Duodenal mucosa (tissue), 2 donors: ENCODE measurements around the gene MTMR2.
"Not testable (repeated sequence)": the region's sequence is repeated elsewhere in the genome, so short reads cannot be mapped to it uniquely, and the experiment has no call there.

ENCODE experiments used
- H3K27ac ChIP-seq: one replicate; pipeline ENCODE4 v1.7.0; 2013; ENCODE audit warnings: low read depth, low read length
- H3K27me3 ChIP-seq, 2 donors: one replicate each; pipeline ENCODE4 v1.7.0; 2013; ENCODE audit warnings: low read length in 2 of 2, control low read depth in 1 of 2; ENCODE audit not compliant: insufficient read depth in 2 of 2, control insufficient read depth in 1 of 2
- H3K36me3 ChIP-seq, 2 donors: one replicate each; pipeline ENCODE4 v1.7.0; 2013; ENCODE audit warnings: low read length in 2 of 2, control low read depth in 1 of 2; ENCODE audit not compliant: insufficient read depth in 2 of 2, control insufficient read depth in 1 of 2
- H3K4me1 ChIP-seq, 2 donors: one replicate each; pipeline ENCODE4 v1.7.0; 2013; ENCODE audit warnings: low read length in 2 of 2, control low read depth in 1 of 2; ENCODE audit not compliant: insufficient read depth in 2 of 2, control insufficient read depth in 1 of 2
- H3K4me3 ChIP-seq, 2 donors: one replicate each; pipeline ENCODE4 v1.7.0; 2013; ENCODE audit warnings: low read length in 2 of 2, low read depth in 1 of 2
- H3K9ac ChIP-seq, 2 donors: one replicate each; pipeline ENCODE4 v1.7.0; 2013; ENCODE audit warnings: low read length in 2 of 2, low read depth in 1 of 2
- H3K9me3 ChIP-seq, 2 donors: one replicate each; pipeline ENCODE4 v1.7.0; 2013; ENCODE audit warnings: low read length in 2 of 2, control low read depth in 1 of 2; ENCODE audit not compliant: control insufficient read depth in 1 of 2

The MTMR2 gene

GRCh38 chr11:95863486-95864140 lies 60.3 kb downstream of the MTMR2 start:
- Histone ChIP-seq H3K4me3 (no peak overlapping the region), H3K9me3 (no peaks in the 10 kb centered on the region)

GRCh38 chr11:95860024-95860423 lies 63.9 kb downstream of the MTMR2 start:
- H3K9ac ChIP-seq, H3K9me3 ChIP-seq, H3K27me3 ChIP-seq, H3K36me3 ChIP-seq, H3K4me1 ChIP-seq, H3K27ac ChIP-seq, H3K4me3 ChIP-seq: not testable (repeated sequence)

More at GRCh38 chr11:95863486-95864140, 60.3 kb downstream of the MTMR2 start:
- no peaks in the 10 kb centered on the region for H3K4me1 ChIP-seq
- no peak overlapping the region for H3K9ac ChIP-seq
- H3K36me3 ChIP-seq: peaks cover 0 to 4% of the 10 kb centered on the region in 2 donors
- no peaks in the 10 kb centered on the region for H3K27me3 ChIP-seq
- no peak overlapping the region for H3K27ac ChIP-seq

GRCh38 chr11:95854362-95854761 lies 69.5 kb downstream of the MTMR2 start:
- H3K27me3 ChIP-seq, H3K9ac ChIP-seq, H3K27ac ChIP-seq, H3K9me3 ChIP-seq, H3K4me3 ChIP-seq, H3K4me1 ChIP-seq: not testable (repeated sequence)
- peaks cover 0 to 12% of the 10 kb centered on the region in 2 donors for H3K36me3 ChIP-seq

GRCh38 chr11:95853862-95854261 lies 70.0 kb downstream of the MTMR2 start:
- Histone ChIP-seq H3K36me3 (peaks cover 0 to 12% of the 10 kb centered on the region in 2 donors), H3K9ac (no peak overlapping the region)

GRCh38 chr11:95853138-95853537 lies 70.8 kb downstream of the MTMR2 start:
- no peak overlapping the region for H3K27ac ChIP-seq

More at GRCh38 chr11:95853862-95854261, 70.0 kb downstream of the MTMR2 start:
- no peaks in the 10 kb centered on the region for H3K9me3 ChIP-seq
- no peaks in the 10 kb centered on the region for H3K27me3 ChIP-seq
- no peaks in the 10 kb centered on the region for H3K4me1 ChIP-seq
- H3K4me3 ChIP-seq: no peak overlapping the region
- no peak overlapping the region for H3K27ac ChIP-seq

GRCh38 chr11:95850137-95850536 lies 73.8 kb downstream of the MTMR2 start:
- H3K4me3 ChIP-seq: no peak overlapping the region
- H3K4me1 ChIP-seq: no peaks in the 10 kb centered on the region
- H3K27me3 ChIP-seq: no peaks in the 10 kb centered on the region
- H3K36me3 ChIP-seq: peaks cover 9 to 24% of the 10 kb centered on the region in 2 donors
- no peak overlapping the region for H3K9ac ChIP-seq
- no peak overlapping the region for H3K27ac ChIP-seq
- no peaks in the 10 kb centered on the region for H3K9me3 ChIP-seq

More at GRCh38 chr11:95853138-95853537, 70.8 kb downstream of the MTMR2 start:
- H3K9ac ChIP-seq: no peak overlapping the region
- H3K27me3 ChIP-seq: no peaks in the 10 kb centered on the region
- no peaks in the 10 kb centered on the region for H3K9me3 ChIP-seq
- H3K36me3 ChIP-seq: peaks cover 2 to 14% of the 10 kb centered on the region in 2 donors
- no peaks in the 10 kb centered on the region for H3K4me1 ChIP-seq
- no peak overlapping the region for H3K4me3 ChIP-seq

GRCh38 chr11:95849087-95849825 lies 74.7 kb downstream of the MTMR2 start:
- Histone ChIP-seq H3K36me3 (peaks cover 15 to 30% of the 10 kb centered on the region in 2 donors), H3K27me3 (no peaks in the 10 kb centered on the region), H3K27ac (no peak overlapping the region), H3K9me3 (no peaks in the 10 kb centered on the region), H3K4me1 (no peaks in the 10 kb centered on the region), H3K4me3 (no peak overlapping the region), H3K9ac (no peak overlapping the region)

GRCh38 chr11:95845167-95845566 lies 78.7 kb downstream of the MTMR2 start:
- Histone ChIP-seq H3K36me3 (peaks cover 18 to 35% of the 10 kb centered on the region in 2 donors), H3K4me3 (no peak overlapping the region), H3K27me3 (no peaks in the 10 kb centered on the region), H3K27ac (no peak overlapping the region), H3K9ac (no peak overlapping the region), H3K4me1 (no peaks in the 10 kb centered on the region), H3K9me3 (no peaks in the 10 kb centered on the region)

- Histone ChIP-seq H3K4me1 (peaks cover 0 to 3% of the 10 kb centered on the region in 2 donors), H3K27ac (no peak overlapping the region), H3K4me3 (no peak overlapping the region), H3K9me3 (no peaks in the 10 kb centered on the region), H3K27me3 (no peaks in the 10 kb centered on the region), H3K9ac (no peak overlapping the region), H3K36me3 (peaks cover 21 to 60% of the 10 kb centered on the region in 2 donors)
These were observed 88.0 kb downstream of the MTMR2 start for GRCh38 chr11:95835768-95836488.

GRCh38 chr11:95835351-95835750 lies 88.6 kb downstream of the MTMR2 start:
- Histone ChIP-seq H3K9ac (no peak overlapping the region), H3K4me1 (peaks cover 0 to 3% of the 10 kb centered on the region in 2 donors), H3K36me3 (peaks cover 19 to 59% of the 10 kb centered on the region in 2 donors), H3K9me3 (no peaks in the 10 kb centered on the region), H3K27ac (no peak overlapping the region), H3K27me3 (no peaks in the 10 kb centered on the region), H3K4me3 (no peak overlapping the region)
